SK-N-SH (cell line): ENCODE results near the gene PPP1CA. TPM values are rescaled to one million over a fixed set of nuclear protein-coding genes. Genes with fewer than 3 reads are reported as not detected.
A peak's percentile ranks its signal among the peaks of the same experiment; 100 is the strongest.

Experiments
- CTCF ChIA-PET: fragments of 300-600, 350-600 bp; formaldehyde crosslinking; extraction: SDS; loops from one replicate; lab custom pipeline; 2021; lab: Yijun Ruan, JAX
- POLR2A ChIA-PET: fragments of 350-600 bp; sonication (Branson Sonifier 250); formaldehyde crosslinking; extraction: SDS; loops from one replicate; lab custom pipeline; 2020; ENCODE audit warnings: antibody characterized with exemption, inconsistent platforms; lab: Yijun Ruan, JAX
- DNase-seq: peaks from one replicate; pipeline ENCODE4 v3.0.0; 2012
- H2AFZ ChIP-seq: fragments of 200-600 bp; sonication (generic); 2 replicates; pipeline ENCODE4 v1.8.1; 2016; ENCODE audit warnings: antibody characterized with exemption, mild to moderate bottlenecking, low read depth
- H3F3A ChIP-seq: fragments of 200-600 bp; sonication (generic); replicated peaks from 2 replicates; pipeline ENCODE3; 2016; ENCODE audit warnings: antibody characterized with exemption, mild to moderate bottlenecking; ENCODE audit not compliant: insufficient read depth
- H3K27ac ChIP-seq, 2 experiments: fragments of 200-500 bp in 1 of 2; fragments of 200-600 bp in 1 of 2; sonication (Bioruptor generic) in 1 of 2; sonication (generic), shearing (Covaris generic) in 1 of 2; 2 replicates each; pipeline versions ENCODE4 v1.5.1 to v1.6.1; 2014 to 2016; ENCODE audit warnings: low read depth in 2 of 2, inconsistent platforms in 1 of 2, low read length in 1 of 2, mild to moderate bottlenecking in 1 of 2, mixed read lengths in 1 of 2
- H3K27me3 ChIP-seq: fragments of 200-600 bp; sonication (generic), shearing (Covaris generic); 2 replicates; pipeline ENCODE4 v1.6.1; 2016; ENCODE audit warnings: mixed run types; ENCODE audit not compliant: insufficient read depth
- H3K36me3 ChIP-seq, 2 experiments: fragments of 200-500 bp in 1 of 2; fragments of 200-600 bp in 1 of 2; sonication (Bioruptor generic) in 1 of 2; sonication (generic) in 1 of 2; replicated peaks in 1 of 2; 2 replicates each; pipeline versions ENCODE3 to v1.5.1; 2014 to 2016; ENCODE audit warnings: low read length in 1 of 2, mild to moderate bottlenecking in 1 of 2; ENCODE audit not compliant: insufficient read depth in 2 of 2, control insufficient read depth in 1 of 2
- H3K4me1 ChIP-seq, 2 experiments: fragments of 200-500 bp in 1 of 2; fragments of 200-600 bp in 1 of 2; sonication (Bioruptor generic) in 1 of 2; sonication (generic), shearing (Covaris generic) in 1 of 2; 2 replicates each; pipeline versions ENCODE4 v1.5.1 to v1.6.1; 2014 to 2016; ENCODE audit warnings: low read depth in 1 of 2, low read length in 1 of 2, mixed run types in 1 of 2; ENCODE audit not compliant: insufficient read depth in 2 of 2, control insufficient read depth in 1 of 2
- H3K4me2 ChIP-seq: fragments of 200-600 bp; sonication (generic), shearing (Covaris generic); 2 replicates; pipeline ENCODE4 v1.6.1; 2017; ENCODE audit warnings: mixed run types
- H3K4me3 ChIP-seq, 2 experiments: fragments of 200-500 bp in 1 of 2; fragments of 200-600 bp in 1 of 2; sonication (Bioruptor generic) in 1 of 2; sonication (generic), shearing (Covaris generic) in 1 of 2; 2 replicates each; pipeline versions ENCODE4 v1.5.1 to v1.8.1; 2014 to 2016; ENCODE audit warnings: low read depth in 2 of 2, inconsistent platforms in 1 of 2, low read length in 1 of 2, mild to moderate bottlenecking in 1 of 2, mixed read lengths in 1 of 2, moderate library complexity in 1 of 2
- H3K79me2 ChIP-seq: fragments of 200-600 bp; sonication (generic); 2 replicates; pipeline ENCODE4 v1.8.1; 2017; ENCODE audit warnings: mild to moderate bottlenecking; ENCODE audit not compliant: insufficient read depth
- H3K9ac ChIP-seq: fragments of 200-600 bp; sonication (generic); 2 replicates; pipeline ENCODE4 v1.6.1; 2017; ENCODE audit warnings: mixed run types
- H3K9me2 ChIP-seq: fragments of 200-600 bp; sonication (generic); 2 replicates; pipeline ENCODE4 v1.6.1; 2017; ENCODE audit warnings: mixed run types
- H3K9me3 ChIP-seq: fragments of 200-600 bp; sonication (generic); 2 replicates; pipeline ENCODE4 v1.6.1; 2017; ENCODE audit warnings: mixed run types, mild to moderate bottlenecking, moderate library complexity
- H4K20me1 ChIP-seq: fragments of 200-600 bp; sonication (generic); 2 replicates; pipeline ENCODE4 v1.6.1; 2017; ENCODE audit warnings: mild to moderate bottlenecking, mixed run types; ENCODE audit not compliant: insufficient read depth
- FOXJ3 ChIP-seq: sonication (generic); formaldehyde crosslinking; IDR thresholded peaks from 2 replicates; pipeline ENCODE4 v1.5.1; 2020; ENCODE audit warnings: mild to moderate bottlenecking, missing genetic modification reagents
- MEF2A ChIP-seq: IDR thresholded peaks from 2 replicates; pipeline ENCODE4 v1.4.0; 2012; ENCODE audit warnings: low read depth, borderline replicate concordance
- MXI1 ChIP-seq: IDR thresholded peaks from 2 replicates; pipeline ENCODE4 v1.6.1; 2012; ENCODE audit warnings: mild to moderate bottlenecking, low read depth, low read length, improper control_type of control experiment
- NRF1 ChIP-seq: IDR thresholded peaks from 2 replicates; pipeline ENCODE4 v1.6.1; 2012; ENCODE audit warnings: low read depth, mild to moderate bottlenecking, low read length
- RAD21 ChIP-seq: IDR thresholded peaks from 2 replicates; pipeline ENCODE4 v1.6.1; 2012; ENCODE audit warnings: mild to moderate bottlenecking, low read length
- RCOR1 ChIP-seq: fragments of 150-350 bp; IDR thresholded peaks from 2 replicates; pipeline ENCODE4 v1.6.1; 2017; ENCODE audit warnings: antibody characterized with exemption, low read length
- SIN3A ChIP-seq: IDR thresholded peaks from 2 replicates; pipeline ENCODE4 v1.6.1; 2012; ENCODE audit warnings: low read depth, mild to moderate bottlenecking, low read length, moderate library complexity, borderline replicate concordance
- SMC3 ChIP-seq: IDR thresholded peaks from 2 replicates; pipeline ENCODE4 v1.6.1; 2012; ENCODE audit warnings: low read depth, low read length, improper control_type of control experiment
- TCF12 ChIP-seq: IDR thresholded peaks from 2 replicates; pipeline ENCODE4 v1.4.0; 2012
- YY1 ChIP-seq: IDR thresholded peaks from 2 replicates; pipeline ENCODE4 v1.4.0; 2012; ENCODE audit warnings: low read depth, mild to moderate bottlenecking
- WGBS: methylation state at CpG from one replicate; pipeline ENCODE4 v1.1.6; 2017; ENCODE audit warnings: low lambda C conversion rate; 5-methylcytosine and 5-hydroxymethylcytosine counted together
- polyA plus RNA-seq, 3 experiments: library from polyadenylated mRNA; depleted of rRNA; stranded (reverse); fragments of >200 nt; gene quantifications; 2 replicates each; pipeline ENCODE4 v1.2.3, GENCODE V29; 2012
- TF ChIP-seq, protein P1 (sequence below): fragments of 150-350 bp; IDR thresholded peaks from 2 replicates; pipeline ENCODE4 v1.6.1; 2016; ENCODE audit warnings: mild to moderate bottlenecking, low read depth, low read length
- TF ChIP-seq, protein P2 (sequence below): IDR thresholded peaks from 2 replicates; pipeline ENCODE4 v1.6.1; 2012; ENCODE audit warnings: mild to moderate bottlenecking, low read depth, low read length, moderate library complexity

The PPP1CA gene
- polyA plus RNA-seq, 1 of the 3 experiments (the other 2 are of a cell fraction), result 261 TPM

DNA sequence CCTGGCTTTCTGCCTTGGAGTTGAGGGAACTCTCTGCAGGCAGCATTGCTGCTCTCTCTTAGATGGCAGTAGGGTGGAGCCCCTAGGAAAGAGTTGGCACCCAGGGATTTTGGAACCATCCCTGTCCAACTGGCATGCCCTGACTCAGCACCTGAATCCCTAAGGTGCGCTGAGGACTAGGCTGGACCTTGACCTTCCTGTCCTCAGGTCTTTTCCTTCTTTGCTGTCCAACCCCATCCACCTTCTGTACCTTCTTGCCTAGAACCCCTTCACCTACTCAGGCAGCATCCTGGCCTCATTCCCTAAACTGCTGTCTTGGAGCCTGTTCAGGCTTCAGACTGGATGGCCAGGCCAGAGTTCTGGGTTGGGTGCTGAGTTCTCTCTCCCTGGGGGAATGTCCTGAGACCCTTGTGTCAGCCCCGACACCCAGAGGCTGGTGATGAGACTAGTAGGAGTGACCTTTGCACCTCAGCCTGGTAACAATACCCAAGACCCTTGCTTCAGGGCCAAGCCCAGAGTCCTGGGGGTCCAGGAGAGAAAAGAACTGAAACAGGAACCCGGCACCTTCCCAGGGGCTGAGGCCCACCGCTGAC, 45.8 kb downstream of the PPP1CA start:
- Histone ChIP-seq H3K4me2 (peak overlapping the region; percentile 85), H3K9me3 (no peaks in the 10 kb centered on the region)
- POLR2A ChIA-PET, result interaction anchor here (1.2 kb wide), 1 partner anchor 24 kb away, joined by 3 read pairs; no protein-coding TSS in a partner anchor
- DNase-seq, result peak; percentile 0
- TF ChIP-seq MXI1 (no peak), TCF12 (no peak), RAD21 (no peak), SIN3A (no peak), MEF2A (no peak)
- TF ChIP-seq, protein P1, sequence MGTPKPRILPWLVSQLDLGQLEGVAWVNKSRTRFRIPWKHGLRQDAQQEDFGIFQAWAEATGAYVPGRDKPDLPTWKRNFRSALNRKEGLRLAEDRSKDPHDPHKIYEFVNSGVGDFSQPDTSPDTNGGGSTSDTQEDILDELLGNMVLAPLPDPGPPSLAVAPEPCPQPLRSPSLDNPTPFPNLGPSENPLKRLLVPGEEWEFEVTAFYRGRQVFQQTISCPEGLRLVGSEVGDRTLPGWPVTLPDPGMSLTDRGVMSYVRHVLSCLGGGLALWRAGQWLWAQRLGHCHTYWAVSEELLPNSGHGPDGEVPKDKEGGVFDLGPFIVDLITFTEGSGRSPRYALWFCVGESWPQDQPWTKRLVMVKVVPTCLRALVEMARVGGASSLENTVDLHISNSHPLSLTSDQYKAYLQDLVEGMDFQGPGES, result no peak
- TF ChIP-seq, protein P2, sequence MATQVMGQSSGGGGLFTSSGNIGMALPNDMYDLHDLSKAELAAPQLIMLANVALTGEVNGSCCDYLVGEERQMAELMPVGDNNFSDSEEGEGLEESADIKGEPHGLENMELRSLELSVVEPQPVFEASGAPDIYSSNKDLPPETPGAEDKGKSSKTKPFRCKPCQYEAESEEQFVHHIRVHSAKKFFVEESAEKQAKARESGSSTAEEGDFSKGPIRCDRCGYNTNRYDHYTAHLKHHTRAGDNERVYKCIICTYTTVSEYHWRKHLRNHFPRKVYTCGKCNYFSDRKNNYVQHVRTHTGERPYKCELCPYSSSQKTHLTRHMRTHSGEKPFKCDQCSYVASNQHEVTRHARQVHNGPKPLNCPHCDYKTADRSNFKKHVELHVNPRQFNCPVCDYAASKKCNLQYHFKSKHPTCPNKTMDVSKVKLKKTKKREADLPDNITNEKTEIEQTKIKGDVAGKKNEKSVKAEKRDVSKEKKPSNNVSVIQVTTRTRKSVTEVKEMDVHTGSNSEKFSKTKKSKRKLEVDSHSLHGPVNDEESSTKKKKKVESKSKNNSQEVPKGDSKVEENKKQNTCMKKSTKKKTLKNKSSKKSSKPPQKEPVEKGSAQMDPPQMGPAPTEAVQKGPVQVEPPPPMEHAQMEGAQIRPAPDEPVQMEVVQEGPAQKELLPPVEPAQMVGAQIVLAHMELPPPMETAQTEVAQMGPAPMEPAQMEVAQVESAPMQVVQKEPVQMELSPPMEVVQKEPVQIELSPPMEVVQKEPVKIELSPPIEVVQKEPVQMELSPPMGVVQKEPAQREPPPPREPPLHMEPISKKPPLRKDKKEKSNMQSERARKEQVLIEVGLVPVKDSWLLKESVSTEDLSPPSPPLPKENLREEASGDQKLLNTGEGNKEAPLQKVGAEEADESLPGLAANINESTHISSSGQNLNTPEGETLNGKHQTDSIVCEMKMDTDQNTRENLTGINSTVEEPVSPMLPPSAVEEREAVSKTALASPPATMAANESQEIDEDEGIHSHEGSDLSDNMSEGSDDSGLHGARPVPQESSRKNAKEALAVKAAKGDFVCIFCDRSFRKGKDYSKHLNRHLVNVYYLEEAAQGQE, result no peak
- TF ChIP-seq, all 33 proteins: peak for 0
- CTCF ChIA-PET, result interaction anchor here (0.8 to 20.0 kb wide), 12 partner anchors 8 to 146 kb away, joined by 3 to 955 read pairs (median 8); partner anchors contain the start of genes CLCF1, PPP1CA and RAD9A
- WGBS, result 80% methylated on average over 2 of the region's 4 CpGs
- peaks cover 40% of the 10 kb centered on the region for H3F3A ChIP-seq
- peaks cover 23% of the 10 kb centered on the region for H3K79me2 ChIP-seq
- peak overlapping the region; percentile 69 for H3K9ac ChIP-seq
- peak overlapping the region in 1 of 2 experiments; percentile 99; a peak in 2 of 4 replicates for H3K27ac ChIP-seq
- H3K9me2 ChIP-seq, result no peaks in the 10 kb centered on the region
- H3K27me3 ChIP-seq, result no peaks in the 10 kb centered on the region
- H3K36me3 ChIP-seq, result no peaks in the 10 kb centered on the region
- no peak overlapping the region for H3K4me3 ChIP-seq
- H2AFZ ChIP-seq, result no peak overlapping the region
- peaks cover 2% of the 10 kb centered on the region; the same call in 1 of the 2 replicates for H4K20me1 ChIP-seq
- peaks cover 30 to 51% of the 10 kb centered on the region in 2 experiments; a peak in 3 of 4 replicates for H3K4me1 ChIP-seq

DNA sequence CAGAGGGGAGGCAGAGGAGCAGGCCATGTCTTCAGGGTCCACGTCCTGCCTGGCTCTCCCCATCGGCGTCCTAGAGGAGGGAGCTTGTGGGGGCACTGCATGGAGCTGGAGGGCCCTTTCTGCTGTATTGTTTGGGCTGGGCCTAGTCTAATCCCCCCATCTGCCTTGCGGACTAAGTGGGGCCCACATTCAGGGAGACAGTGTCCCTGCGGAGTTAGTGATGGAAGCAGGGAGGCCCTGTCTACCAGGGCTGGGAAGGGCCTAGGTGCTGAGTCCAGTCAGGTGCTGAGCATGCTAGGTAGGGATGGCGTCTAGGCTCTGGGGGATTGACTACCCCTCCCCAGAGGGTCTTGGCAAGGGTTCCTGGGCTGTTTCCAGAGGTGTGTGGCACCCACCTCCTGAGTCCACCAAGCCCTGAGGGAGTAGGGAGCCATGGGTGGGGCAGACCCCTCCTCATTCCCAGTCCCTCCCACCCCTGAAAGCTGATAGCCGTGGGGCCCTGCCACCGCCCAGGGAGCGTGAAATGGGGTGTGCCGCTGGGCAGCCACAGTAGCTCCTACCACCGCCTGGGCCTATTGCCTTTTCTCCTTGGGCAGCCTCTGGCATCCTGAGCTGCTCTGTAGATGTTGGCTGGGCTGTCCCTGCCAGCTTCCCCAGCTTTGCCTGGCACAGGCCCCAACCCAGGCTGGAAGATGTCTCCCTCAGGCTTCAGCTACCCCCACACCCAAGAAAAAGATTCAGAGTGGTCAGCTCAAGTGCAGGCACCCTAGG, 46.5 kb downstream of the PPP1CA start:
- H3K27me3 ChIP-seq, result no peaks in the 10 kb centered on the region
- no peaks in the 10 kb centered on the region for H3K9me2 ChIP-seq
- H3K4me3 ChIP-seq, result no peak overlapping the region
- POLR2A ChIA-PET, result interaction anchor here (3.2 kb wide), 1 partner anchor 28 kb away, joined by 9 read pairs; no protein-coding TSS in a partner anchor
- DNase-seq, result peak; percentile 7
- no peak overlapping the region for H2AFZ ChIP-seq
- peaks cover 23% of the 10 kb centered on the region for H3K79me2 ChIP-seq
- CTCF ChIA-PET, result interaction anchor here (2.6 to 20.0 kb wide), 4 partner anchors 9 to 34 kb away, joined by 8 to 955 read pairs (median 58); partner anchors contain the start of gene CLCF1
- H3F3A ChIP-seq, result peaks cover 40% of the 10 kb centered on the region
- WGBS, result 69% methylated on average over 3 of the region's 11 CpGs
- peaks cover 3% of the 10 kb centered on the region; the same call in 1 of the 2 replicates for H4K20me1 ChIP-seq
- H3K4me1 ChIP-seq, result peaks cover 30 to 51% of the 10 kb centered on the region in 2 experiments; a peak in 3 of 4 replicates
- no peaks in the 10 kb centered on the region for H3K36me3 ChIP-seq
- peak overlapping the region; percentile 85 for H3K4me2 ChIP-seq
- peak overlapping the region; percentile 69 for H3K9ac ChIP-seq
- H3K9me3 ChIP-seq, result no peaks in the 10 kb centered on the region
- peak overlapping the region; percentile 36 to 99; a peak in 3 of 4 replicates for H3K27ac ChIP-seq
- TF ChIP-seq MEF2A (no peak), SIN3A (no peak), NRF1 (no peak), RCOR1 (no peak), YY1 (no peak), SMC3 (no peak), FOXJ3 (CRISPR knock-in tag) (no peak), RAD21 (no peak)
- TF ChIP-seq, protein P2, result no peak
- TF ChIP-seq, protein P1, result no peak
